Hepatocyte (in vitro differentiated cells): ENCODE results near the gene DUOXA2. TPM values are rescaled to one million over a fixed set of nuclear protein-coding genes. Genes with fewer than 3 reads are reported as not detected.

Experiments
- DNase-seq: peaks from one replicate; pipeline ENCODE4 v3.0.0-alpha.2; 2016; ENCODE audit warnings: low spot score
- H2AFZ ChIP-seq: fragments of 200-600 bp; sonication (generic); 2 replicates; pipeline ENCODE4 v1.6.0; 2016; ENCODE audit warnings: antibody characterized with exemption, mild to moderate bottlenecking
- H3K27ac ChIP-seq: fragments of 200-600 bp; sonication (generic); 2 replicates; pipeline ENCODE4 v1.5.1; 2016; ENCODE audit warnings: mild to moderate bottlenecking
- H3K27me3 ChIP-seq: fragments of 200-600 bp; sonication (generic); 2 replicates; pipeline ENCODE4 v1.6.1; 2016
- H3K36me3 ChIP-seq: fragments of 200-600 bp; sonication (generic); replicated peaks from 2 replicates; pipeline ENCODE4 v1.5.1; 2016; ENCODE audit warnings: low read depth; ENCODE audit not compliant: insufficient read depth
- H3K4me1 ChIP-seq: fragments of 200-600 bp; sonication (generic); 2 replicates; pipeline ENCODE4 v1.5.1; 2016; ENCODE audit warnings: mild to moderate bottlenecking, moderate library complexity; ENCODE audit not compliant: insufficient read depth
- H3K4me2 ChIP-seq: fragments of 200-600 bp; sonication (generic); 2 replicates; pipeline ENCODE4 v1.6.0; 2016
- H3K4me3 ChIP-seq: fragments of 200-600 bp; sonication (generic); 2 replicates; pipeline ENCODE4 v1.5.1; 2016; ENCODE audit warnings: mild to moderate bottlenecking
- H3K79me2 ChIP-seq: fragments of 200-600 bp; sonication (generic); 2 replicates; pipeline ENCODE4 v1.6.0; 2017; ENCODE audit warnings: mild to moderate bottlenecking
- H3K9me2 ChIP-seq: fragments of 200-600 bp; sonication (generic); replicated peaks from 2 replicates; pipeline ENCODE4 v1.6.0; 2017; ENCODE audit warnings: mild to moderate bottlenecking; ENCODE audit not compliant: insufficient read depth
- H3K9me3 ChIP-seq: fragments of 200-600 bp; sonication (generic); 2 replicates; pipeline ENCODE4 v1.5.1; 2016; ENCODE audit warnings: low read depth, mild to moderate bottlenecking
- H4K20me1 ChIP-seq: fragments of 200-600 bp; sonication (generic); 2 replicates; pipeline ENCODE4 v1.6.0; 2016; ENCODE audit warnings: mild to moderate bottlenecking; ENCODE audit not compliant: insufficient read depth, poor library complexity, severe bottlenecking
- EZH2 ChIP-seq: fragments of 200-600 bp; sonication (generic); IDR thresholded peaks from 2 replicates; pipeline ENCODE4 v1.6.1; 2016; ENCODE audit warnings: antibody characterized with exemption, mild to moderate bottlenecking, borderline replicate concordance
- EZH2phosphoT487 ChIP-seq: fragments of 200-600 bp; sonication (generic); IDR thresholded peaks from one replicate; pipeline ENCODE4 v1.6.1; 2018; ENCODE audit warnings: antibody characterized with exemption, mild to moderate bottlenecking, low read depth, moderate library complexity; ENCODE audit not compliant: unreplicated experiment, severe bottlenecking
- WGBS: methylation state at CpG from one replicate; pipeline ENCODE4 v1.1.6; 2016; ENCODE audit warnings: low lambda C conversion rate; ENCODE audit errors: missing lambda C conversion rate; 5-methylcytosine and 5-hydroxymethylcytosine counted together
- polyA plus RNA-seq: library from polyadenylated mRNA; unstranded; fragments of >200 nt; fragmentation: Nextera tagmentation; extraction: Ambion mirVana; gene quantifications from 2 replicates; pipeline ENCODE4 v1.2.1, GENCODE V29; 2016
- total RNA-seq: library from RNA; depleted of rRNA; stranded (reverse); fragments of >200 nt; gene quantifications from 2 replicates; pipeline ENCODE4 v1.2.3, GENCODE V29; 2014
- TF ChIP-seq, protein P1 (sequence below): fragments of 200-600 bp; sonication (generic); IDR thresholded peaks from 2 replicates; pipeline ENCODE4 v1.5.1; 2016; ENCODE audit warnings: antibody characterized with exemption, mild to moderate bottlenecking; ENCODE audit not compliant: poor library complexity

DUOXA2 gene
- total and polyA plus RNA-seq, 2 experiments from 2014 or later = 13.8 to 35.8 TPM

- Histone ChIP-seq H3K27ac (no peak overlapping the region), H3K36me3 (no peaks in the 10 kb centered on the region), H2AFZ (no peak overlapping the region), H3K79me2 (no peaks in the 10 kb centered on the region), H3K9me2 (no peaks in the 10 kb centered on the region), H4K20me1 (no peaks in the 10 kb centered on the region), H3K4me2 (no peak overlapping the region), H3K4me1 (peaks cover 20% of the 10 kb centered on the region), H3K9me3 (no peaks in the 10 kb centered on the region), H3K4me3 (no peak overlapping the region), H3K27me3 (peaks cover 49% of the 10 kb centered on the region)
- no peak for DNase-seq
- WGBS = 83% methylated on average over 3 of the region's 3 CpGs
- TF ChIP-seq, protein P1, sequence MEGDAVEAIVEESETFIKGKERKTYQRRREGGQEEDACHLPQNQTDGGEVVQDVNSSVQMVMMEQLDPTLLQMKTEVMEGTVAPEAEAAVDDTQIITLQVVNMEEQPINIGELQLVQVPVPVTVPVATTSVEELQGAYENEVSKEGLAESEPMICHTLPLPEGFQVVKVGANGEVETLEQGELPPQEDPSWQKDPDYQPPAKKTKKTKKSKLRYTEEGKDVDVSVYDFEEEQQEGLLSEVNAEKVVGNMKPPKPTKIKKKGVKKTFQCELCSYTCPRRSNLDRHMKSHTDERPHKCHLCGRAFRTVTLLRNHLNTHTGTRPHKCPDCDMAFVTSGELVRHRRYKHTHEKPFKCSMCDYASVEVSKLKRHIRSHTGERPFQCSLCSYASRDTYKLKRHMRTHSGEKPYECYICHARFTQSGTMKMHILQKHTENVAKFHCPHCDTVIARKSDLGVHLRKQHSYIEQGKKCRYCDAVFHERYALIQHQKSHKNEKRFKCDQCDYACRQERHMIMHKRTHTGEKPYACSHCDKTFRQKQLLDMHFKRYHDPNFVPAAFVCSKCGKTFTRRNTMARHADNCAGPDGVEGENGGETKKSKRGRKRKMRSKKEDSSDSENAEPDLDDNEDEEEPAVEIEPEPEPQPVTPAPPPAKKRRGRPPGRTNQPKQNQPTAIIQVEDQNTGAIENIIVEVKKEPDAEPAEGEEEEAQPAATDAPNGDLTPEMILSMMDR = no peak
- TF ChIP-seq EZH2phosphoT487 (no peak), EZH2 (no peak)
Observed at GRCh38 chr15:45132844-45133560, 18.9 kb downstream of the DUOXA2 start.

- no peaks in the 10 kb centered on the region for H4K20me1 ChIP-seq
- H3K27me3 ChIP-seq = peaks cover 43% of the 10 kb centered on the region
- H3K9me3 ChIP-seq = no peaks in the 10 kb centered on the region
- H3K36me3 ChIP-seq = no peaks in the 10 kb centered on the region
- TF ChIP-seq EZH2 (no peak), EZH2phosphoT487 (no peak)
- TF ChIP-seq, protein P1 = no peak
- no peak overlapping the region for H2AFZ ChIP-seq
- H3K9me2 ChIP-seq = no peaks in the 10 kb centered on the region
- no peak overlapping the region for H3K27ac ChIP-seq
- 86% methylated on average over 5 of the region's 5 CpGs for WGBS
- H3K79me2 ChIP-seq = no peaks in the 10 kb centered on the region
- H3K4me2 ChIP-seq = no peak overlapping the region
- DNase-seq = no peak
- no peak overlapping the region for H3K4me3 ChIP-seq
- H3K4me1 ChIP-seq = peaks cover 20% of the 10 kb centered on the region
Observed at GRCh38 chr15:45133561-45133920, 19.4 kb downstream of the DUOXA2 start.

DNA sequence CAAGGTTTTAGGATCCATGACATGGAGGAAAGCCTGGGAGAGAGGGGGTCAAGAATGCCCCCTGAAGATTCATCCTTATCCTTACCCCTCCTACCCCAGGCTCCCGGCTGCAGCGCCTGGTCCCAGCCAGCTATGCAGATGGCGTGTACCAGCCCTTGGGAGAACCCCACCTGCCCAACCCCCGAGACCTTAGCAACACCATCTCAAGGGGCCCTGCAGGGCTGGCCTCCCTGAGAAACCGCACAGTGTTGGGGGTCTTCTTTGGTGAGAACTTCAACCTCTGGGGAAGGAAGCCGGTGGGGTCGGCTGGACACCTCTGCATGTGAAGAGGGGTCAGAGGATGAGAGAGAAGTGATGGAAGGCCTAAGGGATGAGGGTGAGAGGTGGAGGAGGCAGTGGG is 19.9 kb downstream of the DUOXA2 start:
- Histone ChIP-seq H3K36me3 (no peaks in the 10 kb centered on the region), H3K79me2 (no peaks in the 10 kb centered on the region), H3K4me3 (no peak overlapping the region), H3K9me2 (no peaks in the 10 kb centered on the region), H2AFZ (no peak overlapping the region), H3K4me1 (peaks cover 15% of the 10 kb centered on the region), H3K27me3 (peaks cover 38% of the 10 kb centered on the region), H4K20me1 (no peaks in the 10 kb centered on the region), H3K9me3 (no peaks in the 10 kb centered on the region), H3K27ac (no peak overlapping the region), H3K4me2 (no peak overlapping the region)
- DNase-seq = no peak
- WGBS = 94% methylated on average over 7 of the region's 7 CpGs
- TF ChIP-seq EZH2 (no peak), EZH2phosphoT487 (no peak)
- TF ChIP-seq, protein P1 = no peak
